Thymus (tissue), 11 donors: ENCODE results near the gene MYL4. TPM values are rescaled to one million over a fixed set of nuclear protein-coding genes. Genes with fewer than 3 reads are reported as not detected.

Experiments
- DNase-seq, 9 donors: peaks; one replicate each; pipeline ENCODE4 v3.0.0-alpha.2; 2013; ENCODE audit warnings: low spot score in 9 of 9, low read depth in 6 of 9, missing footprints in 1 of 9
- H3K27ac ChIP-seq, 2 donors: one replicate each; pipeline ENCODE4 v1.5.1; 2013; ENCODE audit warnings: control low read depth in 1 of 2, low read depth in 1 of 2, low read length in 1 of 2, mild to moderate bottlenecking in 1 of 2, moderate library complexity in 1 of 2
- H3K27me3 ChIP-seq, 2 donors: one replicate each; pipeline ENCODE4 v1.5.1; 2013; ENCODE audit warnings: low read length in 1 of 2; ENCODE audit not compliant: control insufficient read depth in 2 of 2, insufficient read depth in 1 of 2
- H3K36me3 ChIP-seq, 2 donors: one replicate each; pipeline ENCODE4 v1.5.1; 2013; ENCODE audit warnings: low read length in 1 of 2, mild to moderate bottlenecking in 1 of 2, moderate library complexity in 1 of 2; ENCODE audit not compliant: control insufficient read depth in 2 of 2, insufficient read depth in 2 of 2
- H3K4me1 ChIP-seq, 2 donors: one replicate each; pipeline ENCODE4 v1.5.1; 2013; ENCODE audit warnings: low read length in 2 of 2; ENCODE audit not compliant: control insufficient read depth in 2 of 2, insufficient read depth in 2 of 2
- H3K4me3 ChIP-seq, 2 donors: one replicate each; pipeline ENCODE4 v1.5.1; 2013; ENCODE audit warnings: low read length in 2 of 2, control low read depth in 1 of 2, mild to moderate bottlenecking in 1 of 2
- H3K9me3 ChIP-seq, 2 donors: one replicate each; pipeline ENCODE4 v1.5.1; 2013; ENCODE audit warnings: low read length in 1 of 2, mild to moderate bottlenecking in 1 of 2; ENCODE audit not compliant: control insufficient read depth in 2 of 2, insufficient read depth in 1 of 2
- WGBS: extraction: QIAGEN DNeasy Blood & Tissue Kit; methylation state at CpG from one replicate; pipeline ENCODE4 v1.1.7; 2013; 5-methylcytosine and 5-hydroxymethylcytosine counted together
- polyA plus RNA-seq: library from polyadenylated mRNA; stranded (reverse); fragments of 200-250 nt; gene quantifications from one replicate; pipeline ENCODE4 v1.2.3, GENCODE V29; 2013
- total RNA-seq: library from RNA; stranded (reverse); fragments of 120-200 nt; gene quantifications from one replicate; pipeline ENCODE4 v1.2.4, GENCODE V29; 2013
- donor health status: healthy.

The MYL4 gene
- total and polyA plus RNA-seq, 2 donors: 3.0 to 8.9 TPM

DNA sequence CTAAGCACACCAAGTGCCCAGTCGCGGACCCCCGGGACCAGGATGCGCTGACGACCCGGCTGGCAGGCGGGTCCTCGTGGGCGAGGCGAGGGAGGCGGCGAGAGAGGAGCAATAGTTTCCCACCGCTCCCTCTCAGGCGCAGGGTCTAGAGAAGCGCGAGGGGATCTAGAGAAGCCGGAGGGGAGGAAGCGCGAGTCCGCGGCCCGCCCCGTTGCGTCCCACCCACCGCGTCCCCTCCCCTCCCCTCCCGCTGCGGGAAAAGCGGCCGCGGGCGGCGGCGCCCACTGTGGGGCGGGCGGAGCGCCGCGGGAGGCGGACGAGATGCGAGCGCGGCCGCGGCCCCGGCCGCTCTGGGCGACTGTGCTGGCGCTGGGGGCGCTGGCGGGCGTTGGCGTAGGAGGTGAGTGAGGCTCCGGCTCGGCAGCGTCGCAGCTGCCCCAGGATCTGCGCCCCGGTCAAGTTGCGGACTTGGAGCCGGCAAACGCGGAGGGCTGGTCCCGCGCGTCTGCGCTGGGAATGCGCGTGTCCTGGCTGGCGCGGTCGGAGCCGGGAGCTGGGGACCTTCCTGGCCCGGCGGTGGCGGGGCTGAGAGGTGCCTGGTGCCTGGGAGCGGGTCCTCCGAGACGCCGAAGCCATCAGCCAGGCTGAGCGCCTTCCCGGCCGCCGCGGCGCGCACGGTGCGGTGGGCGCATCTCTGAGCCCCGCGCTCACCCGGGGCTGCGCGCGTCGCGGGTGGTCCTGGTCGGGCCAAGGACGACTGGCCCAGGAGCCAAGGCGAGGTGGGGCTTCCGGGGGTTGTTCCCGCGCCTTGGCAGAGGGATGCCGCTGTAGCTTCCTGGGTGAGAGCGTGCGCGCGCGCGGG lies 44.6 kb downstream of the MYL4 start, which contains the start of gene ITGB3:
TSS of gene ITGB3 (plus strand) at position 287 of the 862 bp plus-strand sequence. CDS start at position 322, 35 bp downstream.
- 1% methylated on average over 112 of the region's 112 CpGs for WGBS
- no peak within 1 kb of the TSS for H3K27ac ChIP-seq
- peaks cover 36 to 67% of the 10 kb centered on the region in 2 donors for H3K27me3 ChIP-seq
- no peaks in the 10 kb centered on the region for H3K36me3 ChIP-seq
- DNase-seq: peak in 5 of 9 donors; percentile 10 to 59 (median 43)
- no peaks in the 10 kb centered on the region for H3K9me3 ChIP-seq
- peaks cover 2 to 10% of the 10 kb centered on the region in 2 donors for H3K4me1 ChIP-seq
- peak within 1 kb of the TSS in 1 of 2 donors; percentile 41 for H3K4me3 ChIP-seq

DNA sequence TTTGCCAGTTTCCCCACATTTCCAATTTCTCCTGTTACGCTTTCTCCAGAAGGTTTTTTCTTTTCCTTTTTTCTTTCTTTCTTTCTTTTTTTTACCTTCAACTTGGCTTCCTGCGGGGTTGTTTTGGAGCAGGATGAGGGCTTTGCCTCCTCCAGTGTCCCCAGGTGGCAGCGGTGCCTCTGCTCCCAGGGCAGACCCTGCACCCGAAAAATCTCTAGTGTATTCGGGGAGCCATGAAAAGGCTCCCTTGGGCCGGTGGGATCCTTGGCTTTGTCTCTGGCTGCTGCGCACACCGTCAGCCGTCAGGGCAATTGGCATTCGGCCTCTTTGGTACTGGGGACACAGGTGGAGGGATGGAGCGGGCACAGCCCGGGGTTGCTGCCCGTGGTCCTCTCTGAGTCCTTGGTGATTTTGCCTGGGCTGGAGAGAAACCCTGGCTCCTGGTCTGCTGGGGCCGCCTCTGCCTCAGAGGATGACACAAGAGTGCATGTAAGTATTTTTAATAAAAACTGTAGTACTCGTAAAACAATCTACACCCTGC lies 45.3 kb downstream of the MYL4 start:
- Histone ChIP-seq H3K4me3 (peak overlapping the region in 1 of 2 donors; percentile 41), H3K27me3 (peaks cover 37 to 71% of the 10 kb centered on the region in 2 donors), H3K36me3 (no peaks in the 10 kb centered on the region), H3K9me3 (no peaks in the 10 kb centered on the region), H3K27ac (no peak overlapping the region), H3K4me1 (peaks cover 2 to 10% of the 10 kb centered on the region in 2 donors)
- WGBS: 19% methylated on average over 15 of the region's 15 CpGs
- DNase-seq: no peak

DNA sequence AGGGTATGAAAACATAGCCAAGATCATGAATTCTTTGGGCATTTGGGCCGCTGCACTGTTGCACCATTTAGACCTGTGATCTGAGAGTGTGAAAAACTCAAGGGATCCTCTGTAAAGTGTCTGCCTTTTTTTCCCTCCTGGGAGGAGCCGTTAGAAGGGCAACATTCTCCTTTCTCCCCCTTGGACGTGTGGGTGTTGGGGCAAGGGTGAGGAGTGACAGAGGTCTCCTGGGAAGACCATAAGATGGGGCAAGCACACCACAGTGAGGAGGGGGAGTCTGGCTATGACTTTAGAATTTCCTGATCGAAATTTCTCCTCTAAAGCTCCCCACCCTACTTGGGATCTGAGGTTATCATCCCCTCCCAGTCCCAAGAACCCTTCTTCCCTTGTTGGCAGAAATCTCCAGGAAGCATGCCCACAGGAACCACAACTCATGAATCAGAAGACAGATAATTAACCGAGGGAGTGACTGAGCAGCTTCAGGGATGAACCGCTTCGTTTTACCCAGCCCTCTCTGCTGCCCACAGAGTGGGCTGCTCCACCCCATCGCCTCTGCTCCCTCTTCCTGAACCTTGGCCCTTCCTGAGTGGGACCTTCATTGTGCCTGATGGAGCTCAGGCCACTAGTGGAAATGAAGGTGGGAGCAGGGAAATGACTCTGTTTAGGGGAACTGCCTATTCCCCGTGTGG lies 48.6 kb downstream of the MYL4 start:
- Histone ChIP-seq H3K27ac (no peak overlapping the region), H3K4me1 (peaks cover 2 to 10% of the 10 kb centered on the region in 2 donors), H3K27me3 (peaks cover 32 to 80% of the 10 kb centered on the region in 2 donors), H3K9me3 (no peaks in the 10 kb centered on the region), H3K4me3 (no peak overlapping the region), H3K36me3 (no peaks in the 10 kb centered on the region)
- DNase-seq: no peak
- WGBS: 12% methylated on average over 9 of the region's 9 CpGs

DNA sequence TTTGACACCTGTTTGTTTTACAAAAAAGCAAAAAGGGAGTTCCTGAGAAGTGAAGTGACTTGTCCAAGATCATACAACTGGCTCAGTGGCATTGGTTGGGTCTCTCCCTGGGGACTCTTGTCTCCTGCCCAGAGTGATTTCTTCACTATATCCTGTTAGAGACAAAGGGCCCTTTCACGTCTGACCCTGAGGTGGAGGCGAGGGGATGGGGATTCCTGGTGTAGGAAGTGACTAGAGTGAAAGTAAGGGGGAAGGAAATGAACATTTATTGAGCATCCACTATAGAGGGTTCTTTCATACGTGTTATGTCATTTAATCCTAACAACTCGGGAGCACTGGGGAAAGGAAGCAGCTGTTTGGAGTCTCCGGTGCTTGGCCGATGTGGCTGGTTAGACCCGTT lies 53.4 kb downstream of the MYL4 start:
- H3K27ac ChIP-seq: no peak overlapping the region
- no peaks in the 10 kb centered on the region for H3K4me1 ChIP-seq
- H3K36me3 ChIP-seq: no peaks in the 10 kb centered on the region
- peaks cover 2 to 32% of the 10 kb centered on the region in 2 donors for H3K27me3 ChIP-seq
- 86% methylated on average over 7 of the region's 7 CpGs for WGBS
- no peaks in the 10 kb centered on the region for H3K9me3 ChIP-seq
- no peak for DNase-seq
- H3K4me3 ChIP-seq: no peak overlapping the region

DNA sequence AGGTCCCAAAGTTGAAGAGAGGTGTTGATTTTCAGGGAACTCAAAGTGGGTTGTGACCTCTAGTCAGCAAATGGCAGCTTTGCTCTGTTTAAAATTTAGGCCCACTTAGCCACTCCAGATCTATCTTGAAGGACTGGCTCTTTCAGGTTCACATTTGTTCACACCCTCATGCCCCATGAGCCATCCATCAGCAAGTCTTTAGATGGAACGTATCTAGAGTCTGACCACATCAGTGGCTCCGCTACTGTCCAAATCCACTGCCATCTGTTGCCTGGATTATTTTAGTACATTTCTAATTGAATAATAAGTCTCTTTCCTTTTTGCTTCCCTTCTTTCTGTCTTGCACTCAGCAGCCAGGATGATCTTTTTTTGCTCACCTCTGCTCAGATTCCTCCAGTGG lies 55.0 kb downstream of the MYL4 start:
- Histone ChIP-seq H3K9me3 (peaks cover 0 to 6% of the 10 kb centered on the region in 2 donors), H3K4me1 (no peaks in the 10 kb centered on the region), H3K27ac (no peak overlapping the region), H3K4me3 (no peak overlapping the region), H3K27me3 (peaks cover 0 to 19% of the 10 kb centered on the region in 2 donors), H3K36me3 (no peaks in the 10 kb centered on the region)
- 95% methylated on average over 2 of the region's 2 CpGs for WGBS
- no peak for DNase-seq

DNA sequence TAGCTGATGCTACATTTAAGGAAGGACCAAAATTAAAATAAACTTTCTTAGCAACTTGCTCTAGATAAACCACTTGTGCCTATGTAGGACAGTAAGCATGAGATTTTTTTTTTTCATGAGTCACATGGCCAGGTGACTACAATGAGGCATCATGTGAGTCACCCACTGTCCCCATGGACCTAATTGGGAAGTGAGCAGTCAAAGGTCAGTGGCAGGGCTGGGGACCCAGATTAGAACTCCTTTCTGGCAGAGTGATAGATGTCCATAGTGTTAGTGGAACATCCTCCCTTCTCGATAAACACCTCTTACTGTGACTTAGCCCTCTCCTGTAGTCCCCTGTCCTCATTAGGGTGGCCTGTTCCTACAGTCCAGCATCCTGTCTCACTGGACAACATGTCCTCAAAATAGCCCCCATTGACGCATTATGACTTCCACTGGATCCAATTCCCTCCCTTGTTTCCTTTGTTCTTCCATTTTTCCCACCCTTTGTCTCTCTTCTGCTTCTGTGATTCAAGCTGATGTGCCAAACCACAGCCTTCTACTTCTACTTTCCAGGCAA lies 56.9 kb downstream of the MYL4 start:
- WGBS: 93% methylated on average over 2 of the region's 2 CpGs
- H3K27ac ChIP-seq: no peak overlapping the region

DNA sequence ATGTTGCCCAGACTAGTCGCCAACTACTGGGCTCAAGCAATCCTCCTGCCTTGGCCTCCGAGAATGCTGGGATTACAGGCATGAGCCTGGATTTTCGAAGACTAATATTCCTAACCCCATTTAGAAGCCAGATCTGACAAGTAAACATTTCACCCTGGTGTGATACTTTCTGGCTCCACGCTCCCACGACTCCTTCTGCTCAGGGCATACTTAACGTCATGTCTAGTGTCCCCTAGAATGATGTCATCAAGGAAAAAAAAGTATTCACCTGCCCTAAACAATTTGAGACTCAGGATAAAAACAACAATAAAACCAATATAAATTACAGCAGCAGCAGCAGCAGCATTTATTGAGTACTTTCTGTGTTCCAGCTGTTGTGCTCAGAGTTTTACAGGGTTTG lies 57.6 kb downstream of the MYL4 start:
- Histone ChIP-seq H3K36me3 (no peaks in the 10 kb centered on the region), H3K4me3 (no peak overlapping the region), H3K27ac (no peak overlapping the region), H3K9me3 (peaks cover 0 to 6% of the 10 kb centered on the region in 2 donors), H3K4me1 (no peaks in the 10 kb centered on the region), H3K27me3 (peaks cover 0 to 6% of the 10 kb centered on the region in 2 donors)
- DNase-seq: no peak
- 89% methylated on average over 6 of the region's 6 CpGs for WGBS

More for the DNA sequence above, 56.9 kb downstream of the MYL4 start:
- Histone ChIP-seq H3K27me3 (peaks cover 0 to 10% of the 10 kb centered on the region in 2 donors), H3K36me3 (no peaks in the 10 kb centered on the region), H3K9me3 (peaks cover 0 to 6% of the 10 kb centered on the region in 2 donors), H3K4me1 (no peaks in the 10 kb centered on the region), H3K4me3 (no peak overlapping the region)
- no peak for DNase-seq

DNA sequence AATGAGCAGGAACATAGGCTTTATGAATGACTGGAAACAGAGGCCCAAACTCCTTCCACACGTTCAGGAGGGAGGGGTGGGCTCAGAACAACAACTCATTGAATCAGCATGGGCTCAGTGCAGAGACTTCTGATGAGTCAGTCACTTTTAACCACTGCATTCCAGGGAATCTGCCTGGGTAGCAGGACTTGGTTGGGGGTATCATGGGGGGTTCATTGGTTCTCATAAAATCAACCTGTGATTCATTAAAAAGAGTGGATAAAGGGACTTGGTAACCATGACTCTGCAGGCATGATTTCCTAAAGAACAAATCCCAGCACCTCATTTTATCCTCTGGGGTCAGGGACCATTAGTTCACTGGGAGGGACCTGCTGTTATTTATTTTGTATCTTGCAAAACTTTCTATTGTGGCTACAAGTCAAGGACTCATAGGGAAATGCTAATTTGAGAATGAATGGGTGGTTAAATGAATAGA lies 58.2 kb downstream of the MYL4 start:
- no peaks in the 10 kb centered on the region for H3K4me1 ChIP-seq
- H3K27ac ChIP-seq: no peak overlapping the region
- no peak for DNase-seq

More for the DNA sequence above, 58.2 kb downstream of the MYL4 start:
- Histone ChIP-seq H3K4me3 (no peak overlapping the region), H3K36me3 (no peaks in the 10 kb centered on the region), H3K27me3 (peaks cover 0 to 2% of the 10 kb centered on the region in 2 donors), H3K9me3 (peaks cover 0 to 6% of the 10 kb centered on the region in 2 donors)
- WGBS: 81% methylated on average over 1 of the region's 1 CpG
